Endothelial cell of umbilical vein (primary cell): ENCODE results near the gene PUS10. TPM values are rescaled to one million over a fixed set of nuclear protein-coding genes. Genes with fewer than 3 reads are reported as not detected.

Experiments used
- polyA plus RNA-seq, 4 experiments: library from polyadenylated mRNA; depleted of rRNA in 3 of 4; stranded (reverse) in 3 of 4; unstranded in 1 of 4; fragments of >200 nt; gene quantifications; 2 replicates each; pipeline versions ENCODE4 v1.2.1 to v1.2.3, GENCODE V29; 2011 to 2012; ENCODE audit warnings: missing spikeins in 1 of 4
- small RNA-seq: library from RNA; depleted of rRNA; stranded (forward); fragments of <200 nt; gene quantifications from one replicate; pipeline ENCODE3, GENCODE V24; 2012; ENCODE audit warnings: low replicate concordance, low read depth; ENCODE audit not compliant: insufficient read depth, insufficient read length
- total RNA-seq: library from RNA; stranded (reverse); gene quantifications from 2 replicates; pipeline ENCODE4 v1.2.3, GENCODE V29; 2021

PUS10 gene
- total and polyA plus RNA-seq, 2 donors (not counting 3 experiments of a cell fraction or from before 2014, with no cell fraction given), result 3.7 to 10.3 TPM

Small RNAs within 50 kb of the gene (small RNA-seq; reads per million reads assigned to genes)
- gene RNA5SP95 (not detected), gene RNU4-51P (not detected)

Other genes with a start within 250 kb of the PUS10 start
- 11.7 and 12.8 TPM in 2 replicates for gene REL, start 136.7 kb downstream of the PUS10 start, total RNA-seq
- gene REL, start 136.7 kb downstream of the PUS10 start, polyA plus RNA-seq, result 2.4 and 3.5 TPM in 2 replicates
- 21.0 and 25.0 TPM in 2 replicates for gene PEX13, start 535 bp downstream of the PUS10 start, total RNA-seq
- gene PEX13, start 535 bp downstream of the PUS10 start, polyA plus RNA-seq, result 15.7 and 18.0 TPM in 2 replicates
- gene SANBR, start 47.6 kb upstream of the PUS10 start, total RNA-seq, result 22.9 and 23.8 TPM in 2 replicates
- gene SANBR, start 47.6 kb upstream of the PUS10 start, polyA plus RNA-seq, result 4.8 and 5.7 TPM in 2 replicates
- 3.8 and 4.1 TPM in 2 replicates for gene C2orf74, start 143.9 kb upstream of the PUS10 start, total RNA-seq
- 2.9 and 5.6 TPM in 2 replicates for gene C2orf74, start 143.9 kb upstream of the PUS10 start, polyA plus RNA-seq